GM13976 (cell line): ENCODE results near the gene MIR17HG.
A peak's percentile ranks its signal among the peaks of the same experiment; 100 is the strongest.

Experiments
- DNase-seq: peaks from one replicate; pipeline ENCODE4 v3.0.0; 2012; ENCODE audit warnings: low spot score
- in situ Hi-C: fragments of 300-500 bp; cut with MboI; formaldehyde crosslinking; loops from one replicate; pipeline ENCODE4 v1.12.0; 2022; ENCODE audit warnings: low sequenced_read_pairs, mixed read lengths, inconsistent platforms; ENCODE audit not compliant: unreplicated experiment
- TF ChIP-seq, protein P1 (sequence below): IDR thresholded peaks from 2 replicates; pipeline ENCODE4 v1.5.1; 2012; ENCODE audit warnings: borderline replicate concordance, mild to moderate bottlenecking; ENCODE audit not compliant: insufficient read depth; ENCODE audit errors: extremely low read depth, missing control alignments, control extremely low read depth

Gene MIR17HG

DNA sequence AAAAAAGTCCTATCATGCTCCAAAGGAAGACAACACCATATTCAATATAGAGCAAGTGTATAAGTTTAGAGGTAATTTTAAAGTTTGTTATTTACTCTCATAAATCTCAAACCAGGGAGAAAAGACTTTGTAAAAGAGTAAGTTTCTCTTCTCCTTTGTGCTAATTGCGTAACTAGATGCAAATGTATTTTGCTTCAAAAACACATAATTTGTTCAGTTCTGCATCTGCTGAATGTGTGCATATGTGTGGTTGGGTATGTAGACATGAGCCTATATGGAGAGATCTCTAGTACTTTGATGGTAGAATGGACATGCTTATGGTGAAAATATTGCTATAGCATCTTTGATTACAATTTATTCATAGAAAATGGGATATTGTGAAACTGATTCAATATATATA is 17.8 kb upstream of the MIR17HG start:
- no peak for DNase-seq
- TF ChIP-seq, protein P1, sequence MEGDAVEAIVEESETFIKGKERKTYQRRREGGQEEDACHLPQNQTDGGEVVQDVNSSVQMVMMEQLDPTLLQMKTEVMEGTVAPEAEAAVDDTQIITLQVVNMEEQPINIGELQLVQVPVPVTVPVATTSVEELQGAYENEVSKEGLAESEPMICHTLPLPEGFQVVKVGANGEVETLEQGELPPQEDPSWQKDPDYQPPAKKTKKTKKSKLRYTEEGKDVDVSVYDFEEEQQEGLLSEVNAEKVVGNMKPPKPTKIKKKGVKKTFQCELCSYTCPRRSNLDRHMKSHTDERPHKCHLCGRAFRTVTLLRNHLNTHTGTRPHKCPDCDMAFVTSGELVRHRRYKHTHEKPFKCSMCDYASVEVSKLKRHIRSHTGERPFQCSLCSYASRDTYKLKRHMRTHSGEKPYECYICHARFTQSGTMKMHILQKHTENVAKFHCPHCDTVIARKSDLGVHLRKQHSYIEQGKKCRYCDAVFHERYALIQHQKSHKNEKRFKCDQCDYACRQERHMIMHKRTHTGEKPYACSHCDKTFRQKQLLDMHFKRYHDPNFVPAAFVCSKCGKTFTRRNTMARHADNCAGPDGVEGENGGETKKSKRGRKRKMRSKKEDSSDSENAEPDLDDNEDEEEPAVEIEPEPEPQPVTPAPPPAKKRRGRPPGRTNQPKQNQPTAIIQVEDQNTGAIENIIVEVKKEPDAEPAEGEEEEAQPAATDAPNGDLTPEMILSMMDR: no peak

DNA sequence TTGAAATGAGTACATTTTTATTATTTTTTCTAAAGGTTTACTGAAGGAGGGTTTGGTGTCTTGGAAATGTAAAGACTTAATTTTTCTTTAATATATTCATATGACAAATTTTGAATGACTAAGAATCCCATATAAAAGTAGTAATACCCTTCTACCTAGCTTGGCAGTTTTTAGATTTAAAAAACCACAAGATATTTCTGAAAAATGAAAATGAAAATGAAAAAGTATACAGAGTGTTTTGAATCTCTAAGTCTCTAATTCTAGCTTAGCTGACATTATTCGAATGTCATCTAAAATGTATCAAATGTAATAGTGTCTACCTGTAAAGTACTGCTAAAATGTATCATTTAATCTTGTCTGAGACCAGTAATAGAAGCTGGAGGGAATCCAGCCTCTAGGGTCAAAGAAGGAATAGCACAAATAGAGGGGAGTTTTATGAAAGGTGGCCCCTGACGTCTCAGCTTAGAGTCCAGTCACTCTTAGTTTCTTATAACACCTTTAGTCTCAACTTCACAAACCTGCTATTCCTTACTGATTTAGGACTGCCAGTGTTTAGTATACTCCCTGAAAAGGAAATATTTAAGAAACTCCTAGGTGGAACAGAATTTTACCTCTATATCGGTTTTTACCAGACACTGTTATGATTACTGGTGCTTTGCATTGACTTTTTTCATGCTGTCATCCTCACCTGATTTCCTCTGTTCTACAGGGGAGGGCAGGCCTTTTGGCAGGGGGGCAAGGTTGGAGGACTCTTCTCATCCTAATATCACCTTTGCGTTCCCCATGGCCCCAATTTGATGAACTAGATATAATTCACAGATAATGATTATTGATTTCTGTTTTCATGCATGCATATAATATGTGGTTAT is 16.2 kb upstream of the MIR17HG start:
- peak; percentile 15 for DNase-seq
- in situ Hi-C loops: no loop called here
- TF ChIP-seq, protein P1: no peak

More for the DNA sequence above, 17.8 kb upstream of the MIR17HG start:
- in situ Hi-C loops: no loop called here

DNA sequence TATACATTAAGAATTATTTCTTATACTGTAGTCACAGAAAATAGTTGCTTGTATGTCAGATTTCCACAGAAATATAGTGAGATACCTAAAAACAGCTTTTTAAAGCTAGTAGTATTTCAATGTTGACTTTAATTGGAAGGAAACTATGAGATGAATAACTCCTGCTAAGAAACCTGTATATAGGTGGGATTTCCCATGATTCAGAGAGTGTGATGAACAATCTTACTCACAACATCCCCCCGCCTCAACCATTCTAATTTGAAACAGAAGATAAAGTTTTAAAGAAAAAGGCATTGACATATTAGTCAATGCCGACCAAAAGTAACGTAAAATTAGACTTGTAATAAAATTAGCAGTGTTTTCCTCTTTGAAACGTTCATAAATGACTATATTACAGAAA is 1.4 kb upstream of the MIR17HG start:
- TF ChIP-seq, protein P1: no peak
- in situ Hi-C loops: no loop called here
- DNase-seq: peak; percentile 13

DNA sequence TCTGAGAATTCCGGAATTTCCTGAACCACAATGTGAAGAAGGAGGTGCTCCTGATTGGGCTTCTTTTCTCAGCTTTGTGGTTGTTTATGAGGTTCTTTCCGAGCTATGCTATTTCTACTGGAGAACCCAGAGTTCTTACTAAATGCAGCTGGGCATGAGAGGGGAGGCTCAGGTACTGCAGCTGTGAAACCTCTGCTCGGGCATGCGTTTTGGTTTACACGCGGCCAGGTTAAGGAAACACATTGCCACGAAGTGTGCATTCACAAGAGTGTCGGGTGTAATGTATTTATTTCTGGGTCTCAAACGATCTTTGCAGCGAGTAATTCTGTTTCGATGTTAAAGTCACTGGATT is 661 bp upstream of the MIR17HG start:
- TF ChIP-seq, protein P1: no peak
- peak; percentile 21 for DNase-seq
- in situ Hi-C loops: no loop called here

DNA sequence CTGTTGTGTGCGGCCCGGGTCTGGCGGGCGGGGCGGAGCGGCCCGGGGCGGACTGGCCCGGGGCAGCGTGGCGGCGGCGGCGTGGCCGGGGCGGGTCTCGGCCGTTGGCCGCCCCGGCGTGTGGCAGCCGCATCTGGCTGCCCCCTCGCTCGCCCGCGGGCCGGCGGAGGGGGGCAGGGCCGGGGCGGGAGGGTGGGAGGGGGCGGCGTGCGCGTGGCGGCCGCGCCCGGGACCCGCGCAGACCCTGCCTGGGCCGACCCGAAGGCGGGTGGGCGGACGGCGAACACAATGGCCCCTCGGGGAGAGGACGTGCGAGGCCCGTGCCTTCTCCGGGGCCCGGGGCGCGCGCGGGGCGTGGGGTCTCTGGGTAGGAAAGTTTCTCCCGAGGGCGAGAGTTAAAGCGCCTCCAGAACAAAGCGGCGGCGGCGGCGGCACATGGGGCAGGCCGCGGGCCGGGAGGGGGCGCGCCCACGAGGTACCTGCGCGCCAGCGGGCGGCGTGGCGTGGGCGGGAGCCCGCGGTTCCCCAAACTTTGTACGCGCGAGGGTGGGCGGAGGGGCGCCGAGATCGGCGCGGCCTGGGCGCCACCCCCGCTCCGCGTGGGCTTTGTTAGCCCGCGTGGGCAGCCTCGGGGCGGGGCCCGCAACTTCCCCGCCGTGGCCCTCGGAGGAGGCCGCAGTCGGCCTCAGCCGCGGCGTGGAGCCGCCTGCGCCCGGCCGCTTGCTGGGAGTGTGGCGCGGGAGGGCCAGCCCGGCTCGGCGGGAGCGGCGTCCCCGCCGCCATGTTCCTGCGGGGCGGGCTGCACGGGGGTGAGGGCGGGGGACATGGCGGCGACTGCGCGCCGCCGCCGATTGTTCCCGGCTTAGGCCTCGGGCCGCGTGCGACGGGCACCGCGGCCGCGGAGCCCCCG is 764 bp downstream of the MIR17HG start:
- in situ Hi-C loops: no loop called here
- DNase-seq: peak; percentile 82
- TF ChIP-seq, protein P1: peak; percentile 31

DNA sequence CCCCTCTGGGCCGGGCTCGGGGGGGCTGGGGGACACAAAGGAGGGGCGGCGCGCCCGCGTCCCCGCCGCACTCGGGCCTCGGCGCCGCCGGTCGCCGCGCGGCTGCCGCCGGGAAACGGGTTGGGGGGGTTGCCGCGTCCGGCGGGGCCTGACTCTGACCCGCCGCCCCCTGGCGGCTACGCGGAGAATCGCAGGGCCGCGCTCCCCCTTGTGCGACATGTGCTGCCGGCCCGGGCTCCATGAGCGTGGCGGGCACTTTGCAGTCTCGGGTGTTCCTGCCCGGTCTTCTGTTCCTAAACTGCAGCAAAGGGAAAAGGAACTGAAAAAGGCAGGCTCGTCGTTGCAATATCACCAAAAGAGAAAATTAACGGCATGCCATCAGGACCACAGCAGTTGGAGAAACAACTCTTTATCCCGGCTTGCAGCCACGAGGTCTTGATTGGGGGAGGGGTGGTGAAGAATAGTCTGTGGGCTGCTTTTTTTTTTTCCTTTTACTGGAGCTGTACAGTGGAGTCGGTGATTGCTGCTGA is 1.5 kb downstream of the MIR17HG start:
- DNase-seq: peak; percentile 86
- TF ChIP-seq, protein P1: peak; percentile 94
- in situ Hi-C loops: no loop called here
